A549 (cell line): ENCODE results near the gene ZNF722. TPM values are rescaled to one million over a fixed set of nuclear protein-coding genes. Genes with fewer than 3 reads are reported as not detected.

Source experiments
- ATAC-seq, 2 experiments: fragments of 200-7000 bp in 1 of 2; fragments of >200 bp in 1 of 2; cut with Nextera tagmentation in 1 of 2; cut with Tn5 transposase in 1 of 2; 3 replicates each; pipeline versions ENCODE4 v1.8.0 to v1.9.1; 2018 to 2020; ENCODE audit warnings: mild to moderate bottlenecking in 1 of 2, moderate library complexity in 1 of 2
- CTCF ChIA-PET: fragments of 300-600 bp; sonication (Branson Sonifier 250); formaldehyde crosslinking; extraction: SDS; loops from one replicate; lab custom pipeline; 2021; ENCODE audit warnings: antibody characterized with exemption, inconsistent platforms; lab: Yijun Ruan, JAX
- POLR2A ChIA-PET: fragments of 350-600 bp; formaldehyde crosslinking; extraction: SDS; loops from one replicate; lab custom pipeline; 2021; ENCODE audit warnings: antibody characterized with exemption, inconsistent platforms; lab: Yijun Ruan, JAX
- DNase-seq, 2 experiments: peaks; one replicate each; pipeline versions ENCODE4 v3.0.0 to v3.0.0-alpha.2; 2011 to 2016; ENCODE audit warnings: low read depth in 1 of 2, low spot score in 1 of 2
- FAIRE-seq: peaks from 2 replicates; lab custom pipeline; 2011; peaks lifted over from hg19 to GRCh38; lab: Jason Lieb, UNC
- H3K27ac ChIP-seq, 2 experiments: fragments of >200 bp; sonication (Bioruptor Twin); formaldehyde crosslinking; 3 replicates each; pipeline ENCODE4 v1.5.1; 2016 to 2017
- H3K4me1 ChIP-seq: fragments of >200 bp; sonication (Bioruptor Twin); formaldehyde crosslinking; 3 replicates; pipeline ENCODE4 v1.6.1; 2016
- H3K4me2 ChIP-seq: fragments of >200 bp; sonication (Bioruptor Twin); formaldehyde crosslinking; 3 replicates; pipeline ENCODE4 v1.6.1; 2016
- H3K4me3 ChIP-seq: fragments of >200 bp; sonication (Bioruptor Twin); formaldehyde crosslinking; 3 replicates; pipeline ENCODE4 v1.5.1; 2016
- H3K9me3 ChIP-seq: fragments of >200 bp; sonication (Bioruptor Twin); formaldehyde crosslinking; 3 replicates; pipeline ENCODE4 v1.6.1; 2016
- BHLHE40 ChIP-seq: IDR thresholded peaks from 2 replicates; pipeline ENCODE4 v1.6.1; 2012; ENCODE audit warnings: low read depth, low read length, inconsistent platforms
- CHD2 ChIP-seq: fragments of 150-350 bp; IDR thresholded peaks from 2 replicates; pipeline ENCODE4 v1.6.1; 2014; ENCODE audit warnings: low read length; ENCODE audit not compliant: partially characterized antibody
- EHF ChIP-seq: fragments of 250-450 bp; sonication (Bioruptor Pico); IDR thresholded peaks from 2 replicates; pipeline ENCODE4 v1.5.0; 2020; ENCODE audit warnings: mild to moderate bottlenecking
- EHMT2 ChIP-seq: fragments of 200-600 bp; sonication (generic); IDR thresholded peaks from 2 replicates; pipeline ENCODE4 v1.6.1; 2016; ENCODE audit warnings: antibody characterized with exemption, low read depth, mild to moderate bottlenecking, moderate library complexity
- HDAC2 ChIP-seq: fragments of 200-600 bp; sonication (generic); IDR thresholded peaks from 2 replicates; pipeline ENCODE4 v1.6.1; 2016
- JUNB ChIP-seq: fragments of >200 bp; sonication (Bioruptor Twin); formaldehyde crosslinking; IDR thresholded peaks from 2 replicates; pipeline ENCODE4 v1.6.1; 2016
- KDM1A ChIP-seq: fragments of 200-600 bp; sonication (generic); IDR thresholded peaks from 2 replicates; pipeline ENCODE4 v1.6.1; 2016; ENCODE audit warnings: low read depth, mild to moderate bottlenecking
- KDM5A ChIP-seq: fragments of 200-600 bp; sonication (generic); IDR thresholded peaks from 2 replicates; pipeline ENCODE4 v1.6.1; 2016; ENCODE audit warnings: antibody characterized with exemption, mild to moderate bottlenecking
- MYC ChIP-seq: IDR thresholded peaks from 2 replicates; pipeline ENCODE4 v1.6.1; 2012; ENCODE audit warnings: mild to moderate bottlenecking, inconsistent platforms, low read length, improper control_type of control experiment, borderline replicate concordance
- RNF2 ChIP-seq: fragments of 200-600 bp; sonication (generic); IDR thresholded peaks from 2 replicates; pipeline ENCODE4 v1.6.1; 2016; ENCODE audit warnings: low read depth, mild to moderate bottlenecking, antibody characterized with exemption, moderate library complexity, borderline replicate concordance
- TFCP2L1 ChIP-seq: fragments of 250-450 bp; sonication (Bioruptor Pico); IDR thresholded peaks from 2 replicates; pipeline ENCODE4 v1.5.0; 2021; ENCODE audit warnings: mild to moderate bottlenecking
- ZC3H11A ChIP-seq: fragments of 450-650 bp; IDR thresholded peaks from 2 replicates; pipeline ENCODE4 v1.6.1; 2014; ENCODE audit warnings: antibody characterized with exemption, mild to moderate bottlenecking
- WGBS: methylation state at CpG from one replicate; pipeline ENCODE4 v1.1.6; 2017; ENCODE audit errors: missing lambda C conversion rate; 5-methylcytosine and 5-hydroxymethylcytosine counted together
- polyA plus RNA-seq, 4 experiments: library from polyadenylated mRNA; depleted of rRNA in 3 of 4; stranded (reverse); fragments of >200 nt; fragmentation: RNase III in 1 of 4; extraction: RNeasy Plus Mini Kit Qiagen cat#74134 plus additional on column Dnase treatment in 1 of 4; gene quantifications; 2 replicates in 3 of 4; 3 replicates in 1 of 4; pipeline ENCODE4 v1.2.3, GENCODE V29; 2011 to 2017
- TF ChIP-seq, protein P1 (sequence below): IDR thresholded peaks from 2 replicates; pipeline ENCODE4 v1.6.1; 2012; ENCODE audit warnings: low read depth, borderline replicate concordance
- TF ChIP-seq, protein P2 (sequence below): fragments of >200 bp; sonication (Bioruptor Twin); formaldehyde crosslinking; IDR thresholded peaks from 3 replicates; pipeline ENCODE4 v1.5.1; 2016
- TF ChIP-seq, protein P3 (sequence below): IDR thresholded peaks from 2 replicates; pipeline ENCODE4 v1.6.1; 2012
- TF ChIP-seq, protein P4 (sequence below): fragments of 200-600 bp; sonication (generic); IDR thresholded peaks from 2 replicates; pipeline ENCODE4 v1.6.1; 2016; ENCODE audit warnings: antibody characterized with exemption, mild to moderate bottlenecking, moderate library complexity
- TF ChIP-seq, protein P5 (sequence below): fragments of 150-350 bp; IDR thresholded peaks from 2 replicates; pipeline ENCODE4 v1.6.1; 2014; ENCODE audit warnings: low read depth, mild to moderate bottlenecking, low read length

Gene ZNF722
- polyA plus RNA-seq, 2 of the 4 experiments (the other 2 are of a cell fraction) = not detected

DNA sequence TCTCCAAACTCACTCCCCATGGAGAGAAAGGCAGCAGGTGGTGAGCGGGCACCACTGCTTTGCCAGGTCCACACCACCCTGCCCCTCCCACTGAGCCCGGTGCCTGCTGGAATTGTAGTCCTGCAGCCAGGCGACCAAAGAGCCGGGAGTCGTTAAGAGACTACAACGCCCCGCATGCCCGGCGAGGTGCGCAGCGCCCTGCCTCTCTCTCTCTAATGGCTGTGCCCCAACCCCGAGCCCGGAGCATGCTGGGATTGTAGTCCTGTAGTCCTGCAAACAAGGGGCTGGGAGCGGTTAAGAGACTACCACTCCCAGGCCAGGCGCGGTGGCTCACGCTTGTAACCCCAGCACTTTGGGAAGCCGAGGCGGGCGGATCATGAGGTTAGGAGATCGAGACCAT is 38.4 kb downstream of the ZNF722 start (continued):
- TF ChIP-seq EHMT2 = no peak
- TF ChIP-seq JUNB = no peak
- TF ChIP-seq, protein P1, sequence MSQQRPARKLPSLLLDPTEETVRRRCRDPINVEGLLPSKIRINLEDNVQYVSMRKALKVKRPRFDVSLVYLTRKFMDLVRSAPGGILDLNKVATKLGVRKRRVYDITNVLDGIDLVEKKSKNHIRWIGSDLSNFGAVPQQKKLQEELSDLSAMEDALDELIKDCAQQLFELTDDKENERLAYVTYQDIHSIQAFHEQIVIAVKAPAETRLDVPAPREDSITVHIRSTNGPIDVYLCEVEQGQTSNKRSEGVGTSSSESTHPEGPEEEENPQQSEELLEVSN = no peak
- TF ChIP-seq, protein P2, sequence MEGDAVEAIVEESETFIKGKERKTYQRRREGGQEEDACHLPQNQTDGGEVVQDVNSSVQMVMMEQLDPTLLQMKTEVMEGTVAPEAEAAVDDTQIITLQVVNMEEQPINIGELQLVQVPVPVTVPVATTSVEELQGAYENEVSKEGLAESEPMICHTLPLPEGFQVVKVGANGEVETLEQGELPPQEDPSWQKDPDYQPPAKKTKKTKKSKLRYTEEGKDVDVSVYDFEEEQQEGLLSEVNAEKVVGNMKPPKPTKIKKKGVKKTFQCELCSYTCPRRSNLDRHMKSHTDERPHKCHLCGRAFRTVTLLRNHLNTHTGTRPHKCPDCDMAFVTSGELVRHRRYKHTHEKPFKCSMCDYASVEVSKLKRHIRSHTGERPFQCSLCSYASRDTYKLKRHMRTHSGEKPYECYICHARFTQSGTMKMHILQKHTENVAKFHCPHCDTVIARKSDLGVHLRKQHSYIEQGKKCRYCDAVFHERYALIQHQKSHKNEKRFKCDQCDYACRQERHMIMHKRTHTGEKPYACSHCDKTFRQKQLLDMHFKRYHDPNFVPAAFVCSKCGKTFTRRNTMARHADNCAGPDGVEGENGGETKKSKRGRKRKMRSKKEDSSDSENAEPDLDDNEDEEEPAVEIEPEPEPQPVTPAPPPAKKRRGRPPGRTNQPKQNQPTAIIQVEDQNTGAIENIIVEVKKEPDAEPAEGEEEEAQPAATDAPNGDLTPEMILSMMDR = no peak
- TF ChIP-seq ZC3H11A = no peak
- TF ChIP-seq KDM5A = no peak
- no peak for TF ChIP-seq KDM1A

DNA sequence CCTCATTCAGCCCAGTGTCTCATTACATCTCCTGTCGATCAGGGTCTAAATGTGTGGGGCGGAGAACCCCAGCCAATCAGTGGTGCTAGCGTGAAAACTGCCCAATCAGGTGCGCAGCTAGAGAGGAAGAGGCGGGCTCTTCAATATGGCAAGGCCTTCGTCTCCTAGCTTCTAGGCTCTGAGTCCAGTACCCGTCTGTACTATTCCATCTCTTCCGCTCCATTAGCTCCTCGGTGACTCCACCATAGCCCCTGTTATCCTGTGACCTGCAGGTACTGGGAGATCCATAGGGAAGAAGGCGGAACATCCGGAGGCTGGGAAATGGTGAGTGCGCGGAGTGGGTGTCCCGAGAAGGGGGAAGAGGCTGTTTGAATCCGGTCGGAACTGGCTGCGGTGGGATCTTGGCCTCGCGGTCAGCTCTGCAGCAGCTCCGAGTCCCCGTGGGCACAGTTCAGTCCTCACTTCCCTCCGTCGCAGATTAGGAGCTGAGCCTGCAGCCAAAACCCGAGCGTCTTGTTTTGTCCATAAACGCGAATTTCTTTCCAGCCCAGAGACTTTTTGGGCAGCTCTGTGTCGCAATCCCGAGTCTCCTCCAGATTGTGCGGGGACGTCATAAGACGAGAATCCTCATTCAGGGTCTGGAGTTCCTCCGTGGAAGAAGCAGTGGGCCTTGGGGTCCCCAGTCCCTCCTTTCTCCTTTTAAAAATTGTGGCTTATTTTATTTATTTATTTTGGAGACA is 46.8 kb downstream of the ZNF722 start, which contains the start of gene ZNF727:
Gene ZNF727 (plus strand): TSS at position 134 of the 740 bp plus-strand sequence. CDS start 188 bp downstream, at position 322.
- Histone ChIP-seq H3K9me3 (peaks cover 3% of the 10 kb centered on the region; the same call in 1 of the 3 replicates), H3K4me2 (no peak within 1 kb of the TSS), H3K4me1 (no peaks in the 10 kb centered on the region), H3K27ac (no peak within 1 kb of the TSS), H3K4me3 (no peak within 1 kb of the TSS)
- WGBS = 27% methylated on average over 33 of the region's 33 CpGs
- no peak for DNase-seq
- FAIRE-seq = no peak
- POLR2A ChIA-PET = no interaction called here
- TF ChIP-seq KDM1A = no peak
- no peak for TF ChIP-seq ZC3H11A
- TF ChIP-seq RNF2 = no peak
- no peak for TF ChIP-seq MYC
- no peak for TF ChIP-seq EHF (CRISPR knock-in tag)
- no peak for TF ChIP-seq BHLHE40
- TF ChIP-seq TFCP2L1 (CRISPR knock-in tag) = no peak
- no peak for TF ChIP-seq CHD2
- TF ChIP-seq HDAC2 = no peak
- TF ChIP-seq, protein P3, sequence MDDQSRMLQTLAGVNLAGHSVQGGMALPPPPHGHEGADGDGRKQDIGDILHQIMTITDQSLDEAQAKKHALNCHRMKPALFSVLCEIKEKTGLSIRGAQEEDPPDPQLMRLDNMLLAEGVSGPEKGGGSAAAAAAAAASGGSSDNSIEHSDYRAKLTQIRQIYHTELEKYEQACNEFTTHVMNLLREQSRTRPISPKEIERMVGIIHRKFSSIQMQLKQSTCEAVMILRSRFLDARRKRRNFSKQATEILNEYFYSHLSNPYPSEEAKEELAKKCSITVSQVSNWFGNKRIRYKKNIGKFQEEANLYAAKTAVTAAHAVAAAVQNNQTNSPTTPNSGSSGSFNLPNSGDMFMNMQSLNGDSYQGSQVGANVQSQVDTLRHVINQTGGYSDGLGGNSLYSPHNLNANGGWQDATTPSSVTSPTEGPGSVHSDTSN = no peak
- CTCF ChIA-PET = no interaction called here
- no peak for ATAC-seq

DNA sequence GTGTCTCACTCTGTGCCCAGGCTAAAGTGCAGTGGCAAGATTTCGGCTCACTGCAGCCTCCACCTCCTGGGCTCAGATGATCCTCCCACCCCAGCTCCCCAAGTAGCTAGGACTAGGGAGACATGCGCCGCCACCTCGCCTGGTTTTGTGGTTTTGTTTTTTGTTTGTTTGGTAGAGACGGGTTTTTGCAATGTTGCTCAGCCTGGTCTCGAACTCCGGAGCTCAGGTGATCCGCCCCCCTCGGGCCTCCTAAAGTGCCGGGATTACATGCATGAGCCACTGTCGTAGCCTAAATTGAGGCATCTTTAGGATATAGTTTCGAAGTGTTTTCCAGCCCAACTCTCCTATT is 47.4 kb downstream of the ZNF722 start:
- no peak for TF ChIP-seq RNF2
- TF ChIP-seq, protein P4, sequence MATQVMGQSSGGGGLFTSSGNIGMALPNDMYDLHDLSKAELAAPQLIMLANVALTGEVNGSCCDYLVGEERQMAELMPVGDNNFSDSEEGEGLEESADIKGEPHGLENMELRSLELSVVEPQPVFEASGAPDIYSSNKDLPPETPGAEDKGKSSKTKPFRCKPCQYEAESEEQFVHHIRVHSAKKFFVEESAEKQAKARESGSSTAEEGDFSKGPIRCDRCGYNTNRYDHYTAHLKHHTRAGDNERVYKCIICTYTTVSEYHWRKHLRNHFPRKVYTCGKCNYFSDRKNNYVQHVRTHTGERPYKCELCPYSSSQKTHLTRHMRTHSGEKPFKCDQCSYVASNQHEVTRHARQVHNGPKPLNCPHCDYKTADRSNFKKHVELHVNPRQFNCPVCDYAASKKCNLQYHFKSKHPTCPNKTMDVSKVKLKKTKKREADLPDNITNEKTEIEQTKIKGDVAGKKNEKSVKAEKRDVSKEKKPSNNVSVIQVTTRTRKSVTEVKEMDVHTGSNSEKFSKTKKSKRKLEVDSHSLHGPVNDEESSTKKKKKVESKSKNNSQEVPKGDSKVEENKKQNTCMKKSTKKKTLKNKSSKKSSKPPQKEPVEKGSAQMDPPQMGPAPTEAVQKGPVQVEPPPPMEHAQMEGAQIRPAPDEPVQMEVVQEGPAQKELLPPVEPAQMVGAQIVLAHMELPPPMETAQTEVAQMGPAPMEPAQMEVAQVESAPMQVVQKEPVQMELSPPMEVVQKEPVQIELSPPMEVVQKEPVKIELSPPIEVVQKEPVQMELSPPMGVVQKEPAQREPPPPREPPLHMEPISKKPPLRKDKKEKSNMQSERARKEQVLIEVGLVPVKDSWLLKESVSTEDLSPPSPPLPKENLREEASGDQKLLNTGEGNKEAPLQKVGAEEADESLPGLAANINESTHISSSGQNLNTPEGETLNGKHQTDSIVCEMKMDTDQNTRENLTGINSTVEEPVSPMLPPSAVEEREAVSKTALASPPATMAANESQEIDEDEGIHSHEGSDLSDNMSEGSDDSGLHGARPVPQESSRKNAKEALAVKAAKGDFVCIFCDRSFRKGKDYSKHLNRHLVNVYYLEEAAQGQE = no peak
- TF ChIP-seq, protein P5, sequence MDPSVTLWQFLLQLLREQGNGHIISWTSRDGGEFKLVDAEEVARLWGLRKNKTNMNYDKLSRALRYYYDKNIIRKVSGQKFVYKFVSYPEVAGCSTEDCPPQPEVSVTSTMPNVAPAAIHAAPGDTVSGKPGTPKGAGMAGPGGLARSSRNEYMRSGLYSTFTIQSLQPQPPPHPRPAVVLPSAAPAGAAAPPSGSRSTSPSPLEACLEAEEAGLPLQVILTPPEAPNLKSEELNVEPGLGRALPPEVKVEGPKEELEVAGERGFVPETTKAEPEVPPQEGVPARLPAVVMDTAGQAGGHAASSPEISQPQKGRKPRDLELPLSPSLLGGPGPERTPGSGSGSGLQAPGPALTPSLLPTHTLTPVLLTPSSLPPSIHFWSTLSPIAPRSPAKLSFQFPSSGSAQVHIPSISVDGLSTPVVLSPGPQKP = no peak

More for the DNA sequence above, 47.4 kb downstream of the ZNF722 start:
- DNase-seq = no peak
- H3K4me2 ChIP-seq = no peak overlapping the region
- no peak overlapping the region for H3K27ac ChIP-seq
- POLR2A ChIA-PET = no interaction called here
- ATAC-seq = no peak
- no peak overlapping the region for H3K4me3 ChIP-seq
- peaks cover 3% of the 10 kb centered on the region; the same call in 1 of the 3 replicates for H3K9me3 ChIP-seq
- FAIRE-seq = no peak
- CTCF ChIA-PET = no interaction called here
- 3% methylated on average over 10 of the region's 12 CpGs for WGBS
- no peaks in the 10 kb centered on the region for H3K4me1 ChIP-seq
